Muscle of back (tissue), 11 donors: ENCODE data around the gene ATF4. TPM values are rescaled to one million over a fixed set of nuclear protein-coding genes. Genes with fewer than 3 reads are reported as not detected.
A peak's percentile ranks its signal among the peaks of the same experiment; 100 is the strongest.

Experiments used
- DNase-seq, 3 donors: peaks; one replicate each; pipeline versions ENCODE4 v3.0.0 to v3.0.0-alpha.2; 2013
- polyA plus RNA-seq, 10 donors: library from polyadenylated mRNA; unstranded; fragments of 120-200 nt; gene quantifications; one replicate each; pipeline ENCODE4 v1.2.1, GENCODE V29; 2013; ENCODE audit not compliant: insufficient read length in 10 of 10

ATF4 gene
- polyA plus RNA-seq, 10 donors = 307 to 351 (median 325) TPM

DNA sequence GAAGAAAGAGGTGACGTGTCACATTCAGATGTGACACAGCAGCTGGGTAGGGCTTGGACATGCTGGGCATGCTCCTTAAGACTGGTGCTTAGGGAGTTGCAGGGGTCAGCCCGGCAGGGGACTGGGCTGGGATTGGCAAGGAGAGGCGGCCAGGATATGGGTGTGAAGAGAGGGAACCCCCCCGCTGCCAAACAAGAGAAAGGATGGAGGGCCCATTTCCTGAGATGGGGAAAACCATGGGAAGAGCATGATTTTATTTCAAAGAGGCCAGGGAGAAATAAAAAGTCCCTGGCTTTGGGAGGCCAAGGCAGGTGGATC is 5.3 kb downstream of the ATF4 start:
- no peak for DNase-seq

DNA sequence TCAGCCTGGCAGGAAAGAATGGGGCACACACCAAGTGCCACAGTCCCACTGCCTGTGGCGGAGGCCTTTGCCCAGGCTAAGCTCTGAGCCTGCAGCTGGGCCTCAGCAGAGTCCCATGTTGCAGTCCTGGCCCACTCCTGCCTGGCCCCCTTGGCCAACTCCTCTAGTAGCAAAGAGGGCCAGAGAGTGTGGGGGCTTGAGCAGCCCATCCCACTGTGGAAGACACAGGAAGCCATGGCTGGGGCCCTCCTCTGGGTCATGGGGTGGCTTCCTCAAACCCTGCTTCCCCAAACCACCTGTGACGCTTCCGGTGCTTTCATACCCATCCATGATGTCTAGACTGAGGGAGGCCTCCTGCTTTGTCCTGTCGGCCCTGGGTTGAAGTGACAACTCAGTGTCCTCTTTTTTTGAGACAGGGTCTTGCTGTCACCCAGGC is 6.4 kb downstream of the ATF4 start:
- DNase-seq = peak in 1 of 3 donors; percentile 35

GRCh38 chr22:39527481-39527961 is 7.2 kb downstream of the ATF4 start:
- DNase-seq = peak in 1 of 3 donors; percentile 55

DNA sequence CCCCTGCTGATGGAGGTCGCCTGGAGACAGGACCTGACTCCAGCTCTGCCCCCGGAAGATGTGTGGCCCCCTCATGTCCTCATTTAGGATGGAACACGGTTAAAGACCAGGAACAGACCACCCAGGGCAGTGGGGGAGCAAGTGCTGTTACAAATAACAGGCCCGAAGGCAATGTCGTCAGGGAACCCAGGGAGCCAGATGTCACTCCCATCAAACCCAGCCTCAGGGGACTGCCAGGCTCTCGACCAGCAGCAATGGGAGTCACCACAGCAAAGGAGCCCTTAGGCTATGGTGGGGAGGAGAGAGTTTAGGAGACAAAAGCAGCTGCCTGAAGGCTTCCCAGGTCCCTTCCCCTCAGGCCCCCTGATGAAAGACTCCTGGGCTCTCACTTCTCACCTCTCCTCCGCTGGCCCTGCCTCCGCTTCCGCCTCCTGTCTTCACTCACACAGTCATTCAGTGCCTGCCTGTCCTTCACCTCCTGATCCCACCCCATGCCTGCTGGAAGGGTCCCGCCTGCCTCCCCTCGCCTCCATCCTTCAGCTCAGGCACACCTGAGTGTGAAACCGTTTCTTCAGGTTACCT is 7.8 kb downstream of the ATF4 start:
- DNase-seq = peak in 1 of 3 donors; percentile 36

DNA sequence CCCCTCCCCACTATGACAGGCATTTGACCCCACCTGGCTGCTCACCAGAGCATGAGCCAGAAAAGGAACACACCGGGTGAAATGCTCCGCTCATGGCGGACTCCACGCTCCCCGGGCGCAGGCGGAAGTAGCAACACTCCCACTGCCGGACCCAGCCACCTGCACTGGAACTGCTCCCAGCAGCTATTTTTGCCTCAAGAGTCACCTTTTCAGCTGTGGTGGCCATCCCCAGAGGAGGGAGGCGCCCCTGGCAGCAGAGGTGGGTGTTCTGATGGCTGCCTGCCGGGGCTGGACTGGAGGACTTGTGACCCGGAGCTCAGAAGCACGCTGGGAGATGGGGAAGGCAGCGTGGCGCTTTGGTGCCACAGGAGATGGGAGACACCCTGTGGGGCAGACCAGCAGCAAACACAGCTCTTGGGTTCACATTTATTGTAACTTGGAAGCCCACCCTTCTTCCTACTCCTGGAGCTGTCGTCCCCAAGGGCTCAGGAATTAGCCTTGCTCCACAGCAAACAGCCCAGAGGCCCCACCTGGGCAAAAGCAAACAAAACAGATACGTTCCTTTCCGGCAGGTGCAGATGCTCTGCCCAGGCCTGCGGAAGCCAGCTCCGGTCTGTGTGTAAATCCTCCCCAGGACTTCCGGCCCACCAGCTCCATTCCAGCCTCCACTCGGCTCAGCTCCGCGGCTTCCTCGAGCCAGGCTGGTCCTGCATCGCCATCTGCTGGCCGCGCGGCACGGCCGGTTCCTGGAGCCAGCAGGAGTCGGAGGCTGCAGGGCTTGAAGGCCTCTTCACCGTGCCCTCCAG is 8.5 kb downstream of the ATF4 start:
- peak; percentile 85 to 94 (median 92) for DNase-seq

- no peak for DNase-seq
Measured at GRCh38 chr22:39529487-39529851, 9.1 kb downstream of the ATF4 start.

GRCh38 chr22:39530116-39530515 is 9.8 kb downstream of the ATF4 start:
- no peak for DNase-seq

GRCh38 chr22:39530692-39531331 is 10.4 kb downstream of the ATF4 start:
- DNase-seq = peak in 1 of 3 donors; percentile 50

DNA sequence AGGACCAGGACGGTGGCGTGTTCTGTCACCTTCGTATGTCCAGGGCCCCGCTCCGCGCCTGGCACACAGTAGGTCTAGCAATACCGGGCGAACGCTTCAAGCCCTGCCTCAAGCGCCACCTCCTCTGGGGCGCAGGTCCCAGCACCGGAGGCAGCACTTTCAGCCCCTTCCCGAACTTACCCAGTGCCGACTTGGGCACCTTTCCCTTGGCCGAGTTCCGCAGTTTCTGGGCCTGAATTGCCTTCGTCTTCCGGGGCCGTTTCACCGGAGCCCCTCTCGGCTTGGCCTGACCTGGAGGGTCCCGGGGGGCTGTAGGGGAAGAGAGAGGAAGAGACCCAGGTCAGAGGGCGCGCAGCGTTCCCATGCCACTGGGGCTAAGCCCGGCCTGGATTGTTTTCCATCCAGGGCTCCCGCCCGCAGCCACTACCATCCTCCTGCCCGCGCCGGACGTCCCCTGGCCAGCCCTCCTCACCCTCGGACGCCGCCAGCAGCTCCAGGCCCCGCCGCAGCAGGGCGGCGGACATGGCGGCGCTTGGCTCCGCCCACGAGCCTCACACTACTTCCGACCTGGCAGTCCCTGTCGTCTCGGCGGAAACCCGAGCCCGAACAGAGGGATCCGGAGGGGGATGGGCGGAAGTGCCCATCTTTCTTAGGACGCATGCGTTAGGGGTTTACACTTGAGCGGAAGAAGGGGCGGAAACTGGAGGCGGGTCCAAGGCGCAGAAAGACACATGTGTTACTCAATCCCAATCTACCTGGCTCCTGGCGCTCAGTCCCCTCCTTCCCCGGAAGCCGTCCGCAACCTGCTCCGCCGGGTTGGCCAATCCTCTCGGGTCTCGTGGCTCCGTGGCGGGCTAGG is 12.1 kb downstream of the ATF4 start, which contains the start of gene RPS19BP1:
Gene RPS19BP1, minus strand, starts transcription at position 534 of the 859 bp plus-strand sequence. Its CDS starts 10 bp downstream, at position 524.
- DNase-seq = peak; percentile 100

DNA sequence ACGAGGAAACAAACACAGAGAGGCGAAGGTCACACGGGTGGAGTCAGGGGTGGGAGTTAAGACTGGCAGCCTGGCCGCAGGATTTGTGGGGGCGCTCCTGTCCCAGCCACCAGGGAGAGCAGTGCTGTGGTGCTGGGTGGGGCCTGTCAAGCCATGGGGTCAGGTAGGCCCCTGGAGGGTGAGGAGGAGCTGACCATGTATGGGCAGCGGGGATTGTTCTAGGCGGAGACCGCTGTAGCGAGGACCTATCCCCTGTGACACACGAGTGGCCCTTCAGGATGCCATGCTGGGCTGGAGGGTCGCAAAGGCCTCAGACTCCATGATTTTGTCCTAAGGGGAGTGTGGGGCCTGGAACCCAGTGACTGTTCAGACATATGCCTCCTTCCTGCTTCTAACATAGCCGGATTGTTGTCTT is 13.7 kb downstream of the ATF4 start:
- DNase-seq = no peak

- DNase-seq = peak; percentile 73 to 91 (median 85)
Measured at GRCh38 chr22:39534591-39535356, 14.4 kb downstream of the ATF4 start.

DNA sequence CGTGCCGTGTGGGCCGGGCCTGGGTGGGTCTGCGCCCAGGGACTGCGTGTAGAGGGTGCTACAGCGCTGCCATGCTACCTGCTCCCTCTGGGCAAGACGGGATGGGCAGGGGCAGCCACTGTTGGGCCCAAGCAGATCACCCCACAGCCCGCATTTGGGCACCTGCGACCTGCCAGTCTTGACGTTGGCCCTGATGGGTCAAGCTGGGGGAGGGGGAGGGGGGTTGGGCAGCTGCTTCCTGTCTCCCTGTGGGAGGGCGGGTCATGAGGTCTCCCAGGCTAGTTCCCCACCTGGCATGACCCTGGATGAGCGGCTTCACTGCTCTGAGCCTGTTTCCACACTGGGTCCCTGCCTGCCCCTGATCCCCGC is 15.0 kb downstream of the ATF4 start:
- no peak for DNase-seq

DNA sequence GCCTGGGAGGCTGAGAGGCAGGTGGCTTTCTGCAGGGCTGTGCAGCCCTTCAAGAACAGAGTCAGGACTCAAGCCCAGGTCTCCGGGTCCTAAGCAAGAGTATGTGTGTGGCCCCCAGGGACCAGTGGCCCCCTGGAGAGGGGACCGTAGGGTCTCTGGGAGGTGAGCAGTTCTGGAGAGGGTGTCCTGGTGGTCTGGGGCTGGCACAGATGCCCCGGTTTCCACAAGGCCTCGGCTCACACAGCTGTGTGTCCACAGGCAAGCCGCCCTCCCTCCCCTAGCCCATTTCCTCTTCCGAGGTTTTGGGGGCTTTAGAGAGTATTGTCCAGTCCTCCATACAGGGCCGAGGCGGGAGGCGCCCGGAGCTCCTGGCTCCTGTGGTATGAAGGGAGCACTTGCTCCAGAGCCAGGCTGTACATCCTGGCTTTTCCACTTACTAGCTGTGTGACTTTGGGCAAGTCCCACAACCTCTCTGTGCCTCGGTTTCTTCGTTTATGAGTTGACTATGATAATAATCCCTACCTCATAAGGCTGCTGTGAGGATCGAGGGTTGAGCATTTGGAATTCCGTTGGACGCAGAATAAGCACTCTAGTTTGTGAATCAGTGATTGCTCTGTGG is 15.6 kb downstream of the ATF4 start:
- no peak for DNase-seq

DNA sequence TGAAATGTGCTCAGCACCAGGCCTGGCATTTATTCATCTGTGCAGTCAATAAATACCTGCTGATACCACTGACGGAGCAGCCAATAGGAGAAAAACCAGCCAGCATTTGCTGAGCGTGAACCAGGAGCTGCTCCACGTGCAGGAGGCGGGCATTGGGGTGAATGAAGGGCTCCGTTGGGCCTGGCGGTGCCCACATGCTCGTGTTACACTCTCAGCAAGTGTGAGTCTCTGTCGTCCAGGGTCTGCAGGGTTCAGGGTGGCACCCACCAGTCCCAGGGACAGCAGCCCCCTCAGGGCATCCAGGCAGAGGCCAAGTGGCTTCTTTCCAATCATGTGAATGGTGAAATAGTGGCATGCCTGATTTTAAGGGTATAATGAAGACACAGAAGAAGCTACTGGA is 16.3 kb downstream of the ATF4 start:
- no peak for DNase-seq

DNA sequence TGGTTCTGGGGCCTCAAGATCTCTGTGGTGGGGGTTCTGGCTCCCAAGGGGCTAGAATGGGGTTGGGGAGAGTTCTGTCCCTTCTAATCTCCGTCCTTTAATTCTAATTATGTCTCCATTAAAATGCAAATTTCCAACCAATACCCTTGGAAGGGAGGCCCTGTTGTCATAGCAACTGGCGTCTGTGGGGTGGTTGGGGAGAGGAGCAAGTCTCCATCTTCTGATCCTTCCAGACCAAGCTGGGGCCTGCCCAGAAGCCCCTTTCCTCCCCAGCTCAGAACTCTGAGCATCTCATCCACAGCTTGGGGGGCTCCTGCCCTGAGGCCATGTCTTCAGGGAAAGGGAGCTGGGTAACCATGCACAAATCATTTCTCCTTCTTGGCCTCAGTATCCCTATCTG is 17.6 kb downstream of the ATF4 start:
- no peak for DNase-seq

GRCh38 chr22:39543095-39543494 is 22.7 kb downstream of the ATF4 start:
- DNase-seq = no peak

DNA sequence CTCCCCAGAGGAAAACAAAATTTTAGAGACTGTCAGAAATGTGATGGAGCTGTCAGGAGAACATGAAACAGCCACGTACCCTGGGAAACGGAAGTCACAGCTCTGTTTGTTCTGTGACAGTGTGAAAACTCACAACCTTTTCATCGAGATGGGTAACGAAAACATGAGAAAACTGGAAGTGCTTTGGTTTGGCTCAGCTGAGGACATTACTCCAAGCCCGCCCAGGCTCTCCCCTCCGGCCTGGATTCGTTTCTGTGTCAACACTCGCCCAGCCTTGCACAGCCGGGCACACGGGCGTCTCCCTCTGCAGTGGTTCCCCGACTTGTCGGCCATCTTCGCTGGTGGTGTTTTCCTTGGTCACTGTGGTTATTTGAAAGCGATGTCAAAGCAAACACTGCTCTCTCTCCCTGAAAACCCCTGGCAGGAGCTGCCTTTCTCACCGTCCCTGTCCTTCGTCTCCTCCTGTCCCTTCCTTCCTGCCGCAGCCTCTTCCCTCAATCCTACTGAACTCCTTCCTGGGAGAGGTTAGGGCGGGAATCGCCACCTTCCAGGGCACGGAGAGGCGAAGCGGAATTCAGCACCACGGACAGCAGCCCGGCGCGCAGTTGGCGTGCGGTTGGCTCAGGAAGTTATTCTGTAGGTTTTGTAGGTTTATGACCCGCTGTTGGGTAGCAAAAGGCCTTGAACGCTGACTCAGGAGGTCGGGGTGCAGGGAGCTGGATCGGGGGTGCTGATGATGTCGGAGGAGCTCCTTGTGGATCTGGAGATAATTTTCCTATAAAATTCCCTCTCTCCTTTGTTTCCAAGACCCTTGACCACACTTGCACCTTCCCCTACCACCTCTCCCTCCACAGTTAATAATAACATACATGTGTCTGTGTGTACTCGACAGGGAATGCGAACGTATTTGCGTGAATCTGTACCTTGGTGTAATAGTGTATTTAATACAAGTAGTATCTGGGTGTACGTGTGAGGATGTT is 25.3 kb downstream of the ATF4 start:
- DNase-seq = peak in 2 of 3 donors; percentile 70 to 78

DNA sequence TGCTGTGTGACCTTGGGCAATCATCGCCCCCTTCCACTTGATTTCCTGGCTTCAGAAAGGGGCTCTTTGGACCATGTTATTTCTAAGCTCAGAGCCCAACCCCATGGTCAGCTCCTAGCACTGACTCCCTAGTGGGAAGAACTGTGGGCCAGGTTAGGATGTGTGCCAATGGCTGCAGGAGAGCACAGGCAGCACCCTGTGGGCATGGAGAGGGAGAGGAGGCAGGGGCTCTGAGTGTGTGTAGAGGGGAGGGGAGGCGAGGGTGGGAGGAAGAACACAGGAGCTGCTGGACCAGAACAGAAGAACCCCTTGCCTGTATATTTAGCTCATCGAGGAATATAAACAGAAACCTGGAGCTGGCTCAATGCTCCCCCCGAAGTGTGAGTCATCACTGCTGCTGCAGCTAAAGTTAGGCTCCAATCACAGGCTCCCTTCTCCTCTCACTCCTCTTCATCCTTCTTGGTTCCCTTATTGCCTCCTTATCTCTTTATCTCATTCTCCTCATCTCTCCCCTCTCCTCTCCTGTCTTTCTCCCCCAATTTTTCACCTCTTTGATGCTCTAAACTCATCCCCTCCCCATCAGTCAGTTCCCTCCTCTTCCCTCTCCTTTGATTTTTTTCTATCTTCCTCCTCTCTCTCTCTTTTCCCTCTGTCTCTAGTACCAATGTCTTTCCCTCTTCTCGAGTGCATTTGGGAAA is 26.7 kb downstream of the ATF4 start:
- DNase-seq = no peak

DNA sequence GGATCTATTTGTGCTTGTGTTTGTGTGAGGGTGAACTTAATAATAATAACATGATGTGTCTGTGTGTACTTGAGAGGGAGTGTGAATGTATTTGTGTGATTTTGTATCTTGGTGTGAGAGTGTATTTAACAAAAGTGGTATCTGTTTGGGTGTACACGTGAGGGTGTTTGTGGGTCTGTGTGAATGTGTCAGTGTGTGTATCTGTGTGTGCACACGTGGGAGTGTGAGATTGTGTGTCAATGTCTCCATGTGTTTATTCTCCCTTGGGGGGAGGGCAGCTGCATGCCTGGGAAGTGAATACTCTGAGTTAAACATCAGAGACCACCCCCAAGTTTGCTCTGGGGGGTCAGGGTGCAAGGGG is 27.2 kb downstream of the ATF4 start:
- DNase-seq = no peak
